Liver (tissue), 9 donors: ENCODE data around the gene NFE2L2. TPM values are rescaled to one million over a fixed set of nuclear protein-coding genes. Genes with fewer than 3 reads are reported as not detected.

Source experiments
- DNase-seq: peaks from one replicate; pipeline ENCODE4 v3.0.0-alpha.2; 2017; ENCODE audit warnings: low spot score
- H3K27ac ChIP-seq, 2 donors: one replicate each; pipeline ENCODE4 v1.7.0; 2013; ENCODE audit warnings: inconsistent platforms in 2 of 2, low read length in 2 of 2, control low read depth in 1 of 2, low read depth in 1 of 2, mild to moderate bottlenecking in 1 of 2
- H3K27me3 ChIP-seq, 4 donors: one replicate each; pipeline versions ENCODE4 v1.6.1 to v1.7.0; 2013; ENCODE audit warnings: low read length in 3 of 4, inconsistent platforms in 1 of 4, mild to moderate bottlenecking in 1 of 4, moderate library complexity in 1 of 4; ENCODE audit not compliant: control insufficient read depth in 4 of 4, insufficient read depth in 4 of 4
- H3K36me3 ChIP-seq, 4 donors: one replicate each; pipeline versions ENCODE4 v1.6.1 to v1.7.0; 2013; ENCODE audit warnings: low read length in 3 of 4, mild to moderate bottlenecking in 3 of 4, low read depth in 1 of 4, moderate library complexity in 1 of 4; ENCODE audit not compliant: control insufficient read depth in 4 of 4, insufficient read depth in 3 of 4
- H3K4me1 ChIP-seq, 4 donors: one replicate each; pipeline versions ENCODE4 v1.6.1 to v1.7.0; 2013; ENCODE audit warnings: low read length in 3 of 4, mild to moderate bottlenecking in 3 of 4, moderate library complexity in 1 of 4; ENCODE audit not compliant: control insufficient read depth in 4 of 4, insufficient read depth in 4 of 4
- H3K4me3 ChIP-seq, 3 donors: one replicate each; pipeline versions ENCODE4 v1.6.1 to v1.7.0; 2013; ENCODE audit warnings: low read length in 3 of 3, control low read depth in 1 of 3, low read depth in 1 of 3, mild to moderate bottlenecking in 1 of 3
- H3K9ac ChIP-seq, 2 donors: one replicate each; pipeline ENCODE4 v1.7.0; 2013; ENCODE audit warnings: low read length in 2 of 2, mild to moderate bottlenecking in 2 of 2, moderate library complexity in 2 of 2, control low read depth in 1 of 2, low read depth in 1 of 2
- H3K9me3 ChIP-seq, 4 donors: one replicate each; pipeline versions ENCODE4 v1.6.1 to v1.7.0; 2013; ENCODE audit warnings: low read length in 3 of 4; ENCODE audit not compliant: control insufficient read depth in 4 of 4
- ATF3 ChIP-seq: IDR thresholded peaks from 2 replicates; pipeline ENCODE4 v1.6.1; 2016; ENCODE audit warnings: antibody characterized with exemption
- EGR1 ChIP-seq, 2 donors: IDR thresholded peaks; 2 replicates each; pipeline ENCODE4 v1.6.1; 2016 to 2018; ENCODE audit warnings: antibody characterized with exemption in 2 of 2, low read depth in 2 of 2
- FOXA1 ChIP-seq: IDR thresholded peaks from 2 replicates; pipeline ENCODE4 v1.6.1; 2016; ENCODE audit warnings: antibody characterized with exemption
- FOXA2 ChIP-seq: IDR thresholded peaks from 2 replicates; pipeline ENCODE4 v1.6.1; 2016; ENCODE audit warnings: antibody characterized with exemption
- GABPA ChIP-seq, 2 donors: IDR thresholded peaks in 1 of 2; conservative IDR thresholded peaks in 1 of 2; 2 replicates each; pipeline ENCODE4 v1.6.1; 2016; ENCODE audit warnings: antibody characterized with exemption in 2 of 2, mild to moderate bottlenecking in 1 of 2, moderate library complexity in 1 of 2
- HNF4A ChIP-seq, 2 donors: conservative IDR thresholded peaks; 2 replicates each; pipeline ENCODE4 v1.6.1; 2016; ENCODE audit warnings: antibody characterized with exemption in 2 of 2, mild to moderate bottlenecking in 2 of 2
- HNF4G ChIP-seq: IDR thresholded peaks from 2 replicates; pipeline ENCODE4 v1.6.1; 2016; ENCODE audit warnings: antibody characterized with exemption
- JUND ChIP-seq, 2 donors: IDR thresholded peaks; 2 replicates each; pipeline ENCODE4 v1.6.1; 2016; ENCODE audit warnings: antibody characterized with exemption in 2 of 2
- NR2F2 ChIP-seq: IDR thresholded peaks from 2 replicates; pipeline ENCODE4 v1.6.1; 2016; ENCODE audit warnings: antibody characterized with exemption
- RAD21 ChIP-seq, 2 donors: IDR thresholded peaks; 2 replicates each; pipeline ENCODE4 v1.6.1; 2016; ENCODE audit warnings: antibody characterized with exemption in 2 of 2, mild to moderate bottlenecking in 2 of 2
- REST ChIP-seq: IDR thresholded peaks from 2 replicates; pipeline ENCODE4 v1.6.1; 2016; ENCODE audit warnings: antibody characterized with exemption, mild to moderate bottlenecking
- RXRA ChIP-seq, 2 donors: IDR thresholded peaks; 2 replicates each; pipeline ENCODE4 v1.6.1; 2017 to 2018; ENCODE audit warnings: antibody characterized with exemption in 2 of 2, mild to moderate bottlenecking in 1 of 2
- SP1 ChIP-seq: IDR thresholded peaks from 2 replicates; pipeline ENCODE4 v1.6.1; 2018; ENCODE audit warnings: antibody characterized with exemption, mild to moderate bottlenecking
- TAF1 ChIP-seq: conservative IDR thresholded peaks from 2 replicates; pipeline ENCODE4 v1.6.1; 2016; ENCODE audit warnings: antibody characterized with exemption, mild to moderate bottlenecking
- YY1 ChIP-seq: IDR thresholded peaks from 2 replicates; pipeline ENCODE4 v1.6.1; 2016; ENCODE audit warnings: antibody characterized with exemption, mild to moderate bottlenecking
- WGBS: extraction: QIAGEN DNeasy Blood & Tissue Kit; methylation state at CpG from one replicate; pipeline ENCODE4 v1.1.7; 2013; 5-methylcytosine and 5-hydroxymethylcytosine counted together
- polyA plus RNA-seq, 2 donors: library from polyadenylated mRNA; stranded (reverse) in 1 of 2; unstranded in 1 of 2; fragments of 200-250 nt in 1 of 2; fragments of >200 nt in 1 of 2; fragmentation: Nextera tagmentation in 1 of 2; extraction: Ambion mirVana in 1 of 2; gene quantifications; one replicate each; pipeline versions ENCODE4 v1.2.1 to v1.2.3, GENCODE V29; 2013 to 2015
- total RNA-seq, 2 donors: library from RNA; depleted of rRNA; stranded (reverse); fragments of >200 nt; gene quantifications; one replicate each; pipeline ENCODE4 v1.2.3, GENCODE V29; 2014
- TF ChIP-seq, protein P1 (sequence below): IDR thresholded peaks from 2 replicates; pipeline ENCODE4 v1.6.1; 2016; ENCODE audit warnings: antibody characterized with exemption
- TF ChIP-seq, protein P2 (sequence below): IDR thresholded peaks from 2 replicates; pipeline ENCODE4 v1.6.1; 2016; ENCODE audit warnings: antibody characterized with exemption
- TF ChIP-seq, protein P3 (sequence below): fragments of 150-350 bp; IDR thresholded peaks from 2 replicates; pipeline ENCODE4 v1.5.1; 2017; ENCODE audit warnings: improper control_type of control experiment, low read depth, low read length; ENCODE audit not compliant: missing input control
- donor health status: healthy.
- donor health status: healthy.
- donor health status: healthy.
- donor health status: healthy.
- donor health status: healthy.

The NFE2L2 gene
- total and polyA plus RNA-seq, 4 donors = 22.5 to 31.0 (median 27.1) TPM

GRCh38 chr2:177273408-177273807, 8.9 kb upstream of the NFE2L2 start:
- no peak overlapping the region for H3K4me3 ChIP-seq
- peak overlapping the region in 1 of 2 donors; percentile 80 for H3K9ac ChIP-seq
- 34% methylated on average over 3 of the region's 3 CpGs for WGBS
- H3K27ac ChIP-seq = peak overlapping the region; percentile 73 to 91
- H3K4me1 ChIP-seq = peaks cover 0 to 16% (median 8%) of the 10 kb centered on the region in 4 donors
- H3K9me3 ChIP-seq = no peaks in the 10 kb centered on the region
- TF ChIP-seq, protein P1, sequence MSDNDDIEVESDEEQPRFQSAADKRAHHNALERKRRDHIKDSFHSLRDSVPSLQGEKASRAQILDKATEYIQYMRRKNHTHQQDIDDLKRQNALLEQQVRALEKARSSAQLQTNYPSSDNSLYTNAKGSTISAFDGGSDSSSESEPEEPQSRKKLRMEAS = no peak
- TF ChIP-seq SP1 (peak; percentile 67), HNF4G (no peak), FOXA2 (peak; percentile 32), YY1 (peak; percentile 90), TAF1 (no peak), GABPA (IDR thresholded peaks at IDR 0.05 in 1 of 2, conservative IDR thresholded peaks at IDR 0.05 in 1 of 2) (no peak), JUND (IDR thresholded peaks at IDR 0.05) (peak; percentile 34 to 40), RAD21 (IDR thresholded peaks at IDR 0.05) (peak; percentile 37 to 48), RXRA (IDR thresholded peaks at IDR 0.05) (peak; percentile 72 to 84), REST (peak; percentile 20), FOXA1 (no peak), ATF3 (no peak), EGR1 (IDR thresholded peaks at IDR 0.05; ENCODE audit: low read depth in 2 of 2) (peak in 1 of 2 donors; percentile 22), NR2F2 (no peak), HNF4A (conservative IDR thresholded peaks at IDR 0.05) (peak; percentile 74)
- TF ChIP-seq, protein P2, sequence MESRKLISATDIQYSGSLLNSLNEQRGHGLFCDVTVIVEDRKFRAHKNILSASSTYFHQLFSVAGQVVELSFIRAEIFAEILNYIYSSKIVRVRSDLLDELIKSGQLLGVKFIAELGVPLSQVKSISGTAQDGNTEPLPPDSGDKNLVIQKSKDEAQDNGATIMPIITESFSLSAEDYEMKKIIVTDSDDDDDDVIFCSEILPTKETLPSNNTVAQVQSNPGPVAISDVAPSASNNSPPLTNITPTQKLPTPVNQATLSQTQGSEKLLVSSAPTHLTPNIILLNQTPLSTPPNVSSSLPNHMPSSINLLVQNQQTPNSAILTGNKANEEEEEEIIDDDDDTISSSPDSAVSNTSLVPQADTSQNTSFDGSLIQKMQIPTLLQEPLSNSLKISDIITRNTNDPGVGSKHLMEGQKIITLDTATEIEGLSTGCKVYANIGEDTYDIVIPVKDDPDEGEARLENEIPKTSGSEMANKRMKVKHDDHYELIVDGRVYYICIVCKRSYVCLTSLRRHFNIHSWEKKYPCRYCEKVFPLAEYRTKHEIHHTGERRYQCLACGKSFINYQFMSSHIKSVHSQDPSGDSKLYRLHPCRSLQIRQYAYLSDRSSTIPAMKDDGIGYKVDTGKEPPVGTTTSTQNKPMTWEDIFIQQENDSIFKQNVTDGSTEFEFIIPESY = peak; percentile 20
- TF ChIP-seq, protein P3, sequence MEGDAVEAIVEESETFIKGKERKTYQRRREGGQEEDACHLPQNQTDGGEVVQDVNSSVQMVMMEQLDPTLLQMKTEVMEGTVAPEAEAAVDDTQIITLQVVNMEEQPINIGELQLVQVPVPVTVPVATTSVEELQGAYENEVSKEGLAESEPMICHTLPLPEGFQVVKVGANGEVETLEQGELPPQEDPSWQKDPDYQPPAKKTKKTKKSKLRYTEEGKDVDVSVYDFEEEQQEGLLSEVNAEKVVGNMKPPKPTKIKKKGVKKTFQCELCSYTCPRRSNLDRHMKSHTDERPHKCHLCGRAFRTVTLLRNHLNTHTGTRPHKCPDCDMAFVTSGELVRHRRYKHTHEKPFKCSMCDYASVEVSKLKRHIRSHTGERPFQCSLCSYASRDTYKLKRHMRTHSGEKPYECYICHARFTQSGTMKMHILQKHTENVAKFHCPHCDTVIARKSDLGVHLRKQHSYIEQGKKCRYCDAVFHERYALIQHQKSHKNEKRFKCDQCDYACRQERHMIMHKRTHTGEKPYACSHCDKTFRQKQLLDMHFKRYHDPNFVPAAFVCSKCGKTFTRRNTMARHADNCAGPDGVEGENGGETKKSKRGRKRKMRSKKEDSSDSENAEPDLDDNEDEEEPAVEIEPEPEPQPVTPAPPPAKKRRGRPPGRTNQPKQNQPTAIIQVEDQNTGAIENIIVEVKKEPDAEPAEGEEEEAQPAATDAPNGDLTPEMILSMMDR = no peak
- no peaks in the 10 kb centered on the region for H3K27me3 ChIP-seq
- no peak for DNase-seq
- no peaks in the 10 kb centered on the region for H3K36me3 ChIP-seq
